Breast epithelium (tissue), 3 donors: Measurements from ENCODE around the gene GCG.

Source experiments
- POLR2A ChIP-seq: fragments of 450-650 bp; IDR thresholded peaks from one replicate; pipeline ENCODE4 v1.6.1; 2016; ENCODE audit warnings: antibody characterized with exemption, mild to moderate bottlenecking, moderate library complexity
- TF ChIP-seq, protein P1 (sequence below), 3 donors: fragments of 450-650 bp; IDR thresholded peaks; one replicate each; pipeline ENCODE4 v1.5.1; 2016 to 2017; ENCODE audit warnings: antibody characterized with exemption in 3 of 3, mild to moderate bottlenecking in 3 of 3, moderate library complexity in 3 of 3

DNA sequence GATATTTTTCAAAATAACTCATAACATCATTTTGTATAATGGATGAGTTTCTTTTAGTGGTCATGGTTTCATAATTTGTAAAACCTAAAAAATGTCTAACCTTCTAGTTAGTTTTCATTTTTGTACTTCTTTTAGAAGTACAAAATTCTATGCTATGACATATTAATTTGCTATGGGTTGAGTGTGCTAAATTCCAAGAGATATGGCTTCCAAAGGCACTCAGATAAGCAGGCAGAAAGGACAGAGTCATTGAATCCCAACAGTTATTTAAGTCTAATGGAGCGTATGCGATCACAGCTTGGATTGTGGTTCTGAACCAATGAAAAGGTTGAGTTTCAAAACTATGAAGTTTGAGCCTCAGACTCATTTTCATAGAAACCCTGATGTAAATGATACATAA is 37.0 kb downstream of the GCG start:
- TF ChIP-seq POLR2A = no peak
- TF ChIP-seq, protein P1, sequence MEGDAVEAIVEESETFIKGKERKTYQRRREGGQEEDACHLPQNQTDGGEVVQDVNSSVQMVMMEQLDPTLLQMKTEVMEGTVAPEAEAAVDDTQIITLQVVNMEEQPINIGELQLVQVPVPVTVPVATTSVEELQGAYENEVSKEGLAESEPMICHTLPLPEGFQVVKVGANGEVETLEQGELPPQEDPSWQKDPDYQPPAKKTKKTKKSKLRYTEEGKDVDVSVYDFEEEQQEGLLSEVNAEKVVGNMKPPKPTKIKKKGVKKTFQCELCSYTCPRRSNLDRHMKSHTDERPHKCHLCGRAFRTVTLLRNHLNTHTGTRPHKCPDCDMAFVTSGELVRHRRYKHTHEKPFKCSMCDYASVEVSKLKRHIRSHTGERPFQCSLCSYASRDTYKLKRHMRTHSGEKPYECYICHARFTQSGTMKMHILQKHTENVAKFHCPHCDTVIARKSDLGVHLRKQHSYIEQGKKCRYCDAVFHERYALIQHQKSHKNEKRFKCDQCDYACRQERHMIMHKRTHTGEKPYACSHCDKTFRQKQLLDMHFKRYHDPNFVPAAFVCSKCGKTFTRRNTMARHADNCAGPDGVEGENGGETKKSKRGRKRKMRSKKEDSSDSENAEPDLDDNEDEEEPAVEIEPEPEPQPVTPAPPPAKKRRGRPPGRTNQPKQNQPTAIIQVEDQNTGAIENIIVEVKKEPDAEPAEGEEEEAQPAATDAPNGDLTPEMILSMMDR (IDR thresholded peaks at IDR 0.05) = no peak
